Heart left ventricle (tissue), 13 donors: Measurements from ENCODE around the gene MEOX1.

Experiments used
- CTCF ChIP-seq, 12 donors: fragments of 200-600 bp; sonication (generic) in 4 of 12; IDR thresholded peaks; one replicate each; pipeline versions ENCODE4 v1.5.0 to v1.8.0; 2018 to 2022; ENCODE audit warnings: antibody characterized with exemption in 12 of 12, mild to moderate bottlenecking in 5 of 12
- POLR2A ChIP-seq, 2 donors: fragments of 450-650 bp; IDR thresholded peaks; one replicate each; pipeline ENCODE4 v1.6.1; 2017; ENCODE audit warnings: antibody characterized with exemption in 2 of 2, mild to moderate bottlenecking in 2 of 2, moderate library complexity in 2 of 2
- donor health status: ischemic (EF 13 %, LVEDD 7.1; RV severe dilation, severe dysfunction).
- donor health status: DM: no; HTN: yes; CAD: no.
- donor health status: DM: no; HTN: no; CAD: no.
- donor health status: ischemic (EF 25% LVEDD 6.9; RV normal size, moderate dysfunction).
- donor health status: ischemic (EF 25% LVEDD 5.7; RV mildly dilated, moderate dysfunction).
- donor health status: ischemic (EF 35%, LVEDD 5.7; RV mildly dilated, moderate dysfunction).
- donor health status: nonischemic (EF 11% LVEDD 7.7; RV severe dilation, severe dysfunction).
- donor health status: DM: yes; HTN: yes; CAD: no.
- donor health status: PGD.
- donor health status: ischemic (EF 29% LVEDD 5.4; RV normal size, mild dysfunction).
- donor health status: nonischemic (EF 23%, LVEDD 6.1; RV moderate dilation, normal function).

- no peak for TF ChIP-seq CTCF (IDR thresholded peaks at IDR 0.05)
- TF ChIP-seq POLR2A (IDR thresholded peaks at IDR 0.05), result peak in 1 of 2 donors; percentile 71
Measured at GRCh38 chr17:43661699-43662412, at the start of gene MEOX1.
